Measurements from ENCODE around the gene VSIR.

VSIR gene

DNA sequence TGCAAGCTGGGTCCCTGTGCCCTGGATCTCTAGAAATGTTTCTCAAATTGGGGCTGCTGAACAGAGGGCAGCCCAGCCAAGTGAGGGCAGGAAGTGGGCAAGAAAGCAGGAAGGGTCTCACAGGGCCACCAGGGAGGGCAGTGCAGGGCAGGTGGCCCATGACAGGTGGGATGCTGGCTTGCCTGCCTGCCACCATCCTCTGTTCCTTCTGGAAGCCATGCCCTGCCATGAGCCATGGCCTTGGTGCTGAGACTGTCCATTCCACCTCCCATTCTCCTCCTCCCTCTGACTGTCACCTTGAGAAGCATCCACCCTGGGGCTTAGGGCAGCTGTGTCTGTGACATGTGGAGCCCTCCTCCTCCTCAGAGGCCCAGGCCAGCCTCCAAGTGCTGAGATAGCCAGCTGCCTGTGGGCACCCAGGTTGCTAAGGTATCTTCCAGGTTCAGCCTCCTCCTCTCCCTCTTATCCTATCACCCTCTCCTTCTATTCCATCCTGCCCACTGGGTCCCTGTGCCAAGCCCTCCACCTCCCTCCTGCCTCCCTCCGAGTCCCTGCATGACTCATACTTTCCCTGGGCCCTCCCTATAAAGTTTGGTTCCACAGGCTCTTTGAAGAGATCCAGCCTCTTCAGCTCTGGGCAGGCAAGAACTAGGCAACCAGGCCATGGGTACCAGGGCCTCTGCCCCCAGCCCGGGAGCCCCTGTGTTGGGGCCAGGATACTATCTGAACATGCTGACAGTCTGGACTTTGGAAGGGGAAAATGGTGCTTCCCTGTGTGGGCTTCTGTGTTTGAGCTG lies 1.3 kb downstream of the VSIR start:
- TF ChIP-seq, protein P1, sequence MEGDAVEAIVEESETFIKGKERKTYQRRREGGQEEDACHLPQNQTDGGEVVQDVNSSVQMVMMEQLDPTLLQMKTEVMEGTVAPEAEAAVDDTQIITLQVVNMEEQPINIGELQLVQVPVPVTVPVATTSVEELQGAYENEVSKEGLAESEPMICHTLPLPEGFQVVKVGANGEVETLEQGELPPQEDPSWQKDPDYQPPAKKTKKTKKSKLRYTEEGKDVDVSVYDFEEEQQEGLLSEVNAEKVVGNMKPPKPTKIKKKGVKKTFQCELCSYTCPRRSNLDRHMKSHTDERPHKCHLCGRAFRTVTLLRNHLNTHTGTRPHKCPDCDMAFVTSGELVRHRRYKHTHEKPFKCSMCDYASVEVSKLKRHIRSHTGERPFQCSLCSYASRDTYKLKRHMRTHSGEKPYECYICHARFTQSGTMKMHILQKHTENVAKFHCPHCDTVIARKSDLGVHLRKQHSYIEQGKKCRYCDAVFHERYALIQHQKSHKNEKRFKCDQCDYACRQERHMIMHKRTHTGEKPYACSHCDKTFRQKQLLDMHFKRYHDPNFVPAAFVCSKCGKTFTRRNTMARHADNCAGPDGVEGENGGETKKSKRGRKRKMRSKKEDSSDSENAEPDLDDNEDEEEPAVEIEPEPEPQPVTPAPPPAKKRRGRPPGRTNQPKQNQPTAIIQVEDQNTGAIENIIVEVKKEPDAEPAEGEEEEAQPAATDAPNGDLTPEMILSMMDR (IDR thresholded peaks at IDR 0.05; ENCODE audit: low read depth, low read length) = no peak

DNA sequence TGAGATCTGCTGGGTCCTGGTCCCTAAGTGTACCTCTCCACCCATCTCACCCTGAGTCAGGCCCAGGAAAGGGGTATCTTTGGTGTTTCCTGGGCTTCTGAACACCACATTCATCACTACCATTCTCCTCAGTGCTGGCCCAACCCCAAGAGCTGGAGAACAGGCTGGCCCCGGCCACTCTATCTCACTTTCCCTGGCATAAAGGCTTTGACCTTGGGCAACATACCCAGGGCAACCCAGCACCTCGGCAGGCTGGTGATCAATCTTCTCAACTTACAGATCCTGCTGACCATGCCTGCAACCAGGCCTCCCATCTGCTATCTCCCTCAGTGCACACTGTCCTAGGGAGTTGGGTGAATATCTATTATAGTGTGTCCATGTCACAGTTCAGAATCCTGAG lies 2.1 kb downstream of the VSIR start:
- TF ChIP-seq, protein P1 (IDR thresholded peaks at IDR 0.05; ENCODE audit: low read depth, low read length) = no peak
- DNase-seq (ENCODE audit: extremely low read depth, low read depth) = no peak

More for the DNA sequence above, 1.3 kb downstream of the VSIR start:
- DNase-seq (ENCODE audit: extremely low read depth, low read depth) = no peak

DNA sequence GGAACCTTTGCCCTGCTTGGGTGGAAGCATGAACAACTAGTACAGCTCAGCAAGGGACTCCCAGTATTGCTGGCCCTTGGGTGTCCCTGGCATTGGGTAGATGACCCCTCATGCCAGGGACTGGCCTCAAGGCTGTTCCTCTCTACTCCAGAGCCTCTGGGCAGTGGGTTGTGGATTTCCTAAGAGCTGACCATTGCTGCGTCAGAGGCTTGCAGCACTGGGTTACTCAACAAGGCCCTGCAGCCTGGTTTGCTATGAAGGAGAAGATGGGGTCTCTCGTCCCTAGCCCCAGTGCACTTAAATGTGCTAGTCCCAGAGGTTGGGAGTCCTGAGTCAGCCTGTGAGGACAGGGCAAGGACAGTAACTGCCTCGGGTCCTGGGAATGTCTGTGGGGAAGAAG lies 2.5 kb downstream of the VSIR start:
- TF ChIP-seq, protein P1 (IDR thresholded peaks at IDR 0.05; ENCODE audit: low read depth, low read length) = no peak
- DNase-seq (ENCODE audit: extremely low read depth, low read depth) = no peak

DNA sequence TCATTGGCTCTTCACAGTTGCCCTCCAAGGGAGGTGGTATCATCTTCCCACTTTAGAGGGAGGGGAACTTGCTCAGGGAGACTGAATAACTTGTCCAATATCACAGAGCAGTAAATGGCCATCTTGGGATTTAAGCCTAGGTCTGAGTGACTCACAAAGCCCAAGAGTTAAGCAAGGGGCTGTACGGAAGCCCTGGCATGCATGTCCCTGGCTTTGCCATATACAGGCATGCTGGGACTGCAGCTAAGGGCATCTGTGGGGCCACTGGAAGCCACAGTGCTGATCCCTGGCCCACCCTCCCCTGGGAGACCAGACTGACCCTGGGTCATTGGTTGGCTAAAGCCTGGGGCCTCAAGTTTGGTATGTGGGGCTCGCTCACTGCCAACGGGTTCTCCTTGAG lies 3.1 kb downstream of the VSIR start:
- TF ChIP-seq, protein P1 (IDR thresholded peaks at IDR 0.05; ENCODE audit: low read depth, low read length) = no peak
- no peak for DNase-seq (ENCODE audit: extremely low read depth, low read depth)

DNA sequence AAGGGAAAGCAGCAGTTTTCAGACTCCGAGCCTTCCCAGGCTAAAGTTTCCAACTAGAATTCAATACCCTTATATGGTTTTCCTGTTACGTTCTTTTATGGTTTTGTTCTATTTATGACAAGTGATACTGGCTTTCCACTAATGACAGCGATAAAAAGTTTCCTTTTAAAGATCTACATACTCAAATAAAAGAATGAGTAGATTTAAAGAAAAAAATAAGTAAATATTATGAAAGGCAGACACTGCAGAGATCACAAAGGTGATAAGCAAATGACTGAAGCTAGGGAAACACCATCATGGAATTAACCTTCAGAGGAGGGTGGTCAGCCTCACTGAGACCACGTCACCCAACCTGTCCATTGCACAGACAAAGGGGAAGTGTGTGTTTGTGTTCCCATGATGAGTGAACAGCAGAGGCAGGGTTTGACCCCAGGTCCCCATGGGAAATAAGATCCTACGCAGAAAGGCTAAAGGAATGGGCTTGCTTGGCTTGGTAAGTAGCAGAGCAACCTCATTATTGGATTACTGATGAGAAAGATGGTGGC lies 4.0 kb downstream of the VSIR start:
- DNase-seq (ENCODE audit: extremely low read depth, low read depth) = no peak
- TF ChIP-seq, protein P1 (IDR thresholded peaks at IDR 0.05; ENCODE audit: low read depth, low read length) = no peak

DNA sequence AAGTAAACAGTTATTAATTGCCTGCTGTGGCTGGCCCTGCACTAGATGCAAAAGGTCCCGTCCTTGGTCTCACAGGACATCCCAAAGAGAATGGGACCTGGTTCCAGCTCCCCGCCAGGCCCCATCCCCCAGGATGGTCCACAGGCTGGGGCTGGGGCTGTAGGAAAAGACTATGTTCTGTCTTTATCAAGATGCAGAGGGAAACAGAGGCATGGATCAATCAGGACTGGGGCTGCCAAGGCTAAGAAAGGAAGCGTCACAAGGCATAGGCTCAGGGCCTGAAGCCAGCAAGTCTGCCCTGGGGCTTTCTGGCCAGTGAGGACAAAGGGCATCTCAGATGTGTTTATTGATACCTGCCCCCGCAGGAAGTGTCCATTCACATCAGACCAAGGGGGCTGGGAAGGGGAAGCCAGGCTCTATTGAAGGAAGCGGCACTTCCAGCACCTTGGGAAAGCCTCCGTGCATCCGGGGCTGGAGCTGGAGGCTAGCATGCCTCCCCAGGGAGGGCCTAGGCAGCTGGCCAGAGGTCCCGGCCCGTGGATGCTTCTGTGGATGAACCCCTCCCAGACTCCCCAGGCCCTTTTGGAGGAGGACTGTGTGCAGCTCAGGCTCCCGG lies 5.8 kb downstream of the VSIR start:
- TF ChIP-seq, protein P1 (IDR thresholded peaks at IDR 0.05; ENCODE audit: low read depth, low read length) = no peak
- no peak for DNase-seq (ENCODE audit: extremely low read depth, low read depth)
